Activated gamma-delta T cell treated with anti-CD3 and anti-CD28 coated beads, Interleukin-2, amount 50 U/mL, for 16 hours (primary cell): ENCODE data around the gene SH3TC1.

Experiments used
- DNase-seq: peaks from one replicate; pipeline ENCODE4 v3.0.0-alpha.2; 2020; ENCODE audit warnings: low read depth

SH3TC1 gene

GRCh38 chr4:8198906-8199593, at the start of gene SH3TC1:
SH3TC1 (plus strand) TSS chr4:8199290; CDS start chr4:8205195, 5,905 bp downstream.
- DNase-seq, result peak; percentile 35

- DNase-seq, result no peak
These were observed 49.4 kb upstream of the SH3TC1 start for GRCh38 chr4:8149664-8150063.

- DNase-seq, result no peak
These were observed 48.7 kb upstream of the SH3TC1 start for GRCh38 chr4:8150152-8151090.

GRCh38 chr4:8151165-8151650, 47.9 kb upstream of the SH3TC1 start:
- no peak for DNase-seq

GRCh38 chr4:8152090-8152864, 46.8 kb upstream of the SH3TC1 start:
- DNase-seq, result no peak

GRCh38 chr4:8152865-8153257, 46.2 kb upstream of the SH3TC1 start:
- DNase-seq, result no peak

GRCh38 chr4:8153441-8153840, 45.6 kb upstream of the SH3TC1 start:
- no peak for DNase-seq

GRCh38 chr4:8155048-8155447, 44.0 kb upstream of the SH3TC1 start:
- no peak for DNase-seq

GRCh38 chr4:8155660-8156421, 43.2 kb upstream of the SH3TC1 start:
- DNase-seq, result no peak

GRCh38 chr4:8156617-8157016, 42.5 kb upstream of the SH3TC1 start:
- DNase-seq, result no peak

GRCh38 chr4:8157496-8157895, 41.6 kb upstream of the SH3TC1 start:
- no peak for DNase-seq

- no peak for DNase-seq
These were observed 41.0 kb upstream of the SH3TC1 start for GRCh38 chr4:8157944-8158709.

- DNase-seq, result peak; percentile 98
These were observed 40.2 kb upstream of the SH3TC1 start, which contains the start of gene ABLIM2 for GRCh38 chr4:8158710-8159536. ABLIM2 (minus strand) TSS chr4:8158813; CDS start chr4:8158689, 124 bp downstream.

GRCh38 chr4:8159537-8160232, 39.4 kb upstream of the SH3TC1 start:
- DNase-seq, result no peak

- DNase-seq, result no peak
These were observed 38.9 kb upstream of the SH3TC1 start for GRCh38 chr4:8160233-8160560.

- DNase-seq, result no peak
These were observed 38.5 kb upstream of the SH3TC1 start for GRCh38 chr4:8160572-8160971.

GRCh38 chr4:8162625-8163024, 36.5 kb upstream of the SH3TC1 start:
- DNase-seq, result no peak

GRCh38 chr4:8163026-8163425, 36.1 kb upstream of the SH3TC1 start:
- no peak for DNase-seq
